C4-2B (cell line): ENCODE measurements around the gene NEDD4L.

Experiments used
- CTCF ChIP-seq: fragments of 450-650 bp; conservative IDR thresholded peaks from 2 replicates; pipeline ENCODE4 v1.5.1; 2017; ENCODE audit warnings: mild to moderate bottlenecking
- ZFX ChIP-seq: fragments of 450-650 bp; IDR thresholded peaks from 2 replicates; pipeline ENCODE4 v1.6.1; 2017

GRCh38 chr18:58191626-58192025 is 147.6 kb downstream of the NEDD4L start:
- no peak for TF ChIP-seq CTCF
- TF ChIP-seq ZFX, result no peak
